Measurements from ENCODE around the gene SLC38A8. TPM values are rescaled to one million over a fixed set of nuclear protein-coding genes. Genes with fewer than 3 reads are reported as not detected.

The SLC38A8 gene
- polyA plus RNA-seq, 1 donor from 2014 or later: not detected

DNA sequence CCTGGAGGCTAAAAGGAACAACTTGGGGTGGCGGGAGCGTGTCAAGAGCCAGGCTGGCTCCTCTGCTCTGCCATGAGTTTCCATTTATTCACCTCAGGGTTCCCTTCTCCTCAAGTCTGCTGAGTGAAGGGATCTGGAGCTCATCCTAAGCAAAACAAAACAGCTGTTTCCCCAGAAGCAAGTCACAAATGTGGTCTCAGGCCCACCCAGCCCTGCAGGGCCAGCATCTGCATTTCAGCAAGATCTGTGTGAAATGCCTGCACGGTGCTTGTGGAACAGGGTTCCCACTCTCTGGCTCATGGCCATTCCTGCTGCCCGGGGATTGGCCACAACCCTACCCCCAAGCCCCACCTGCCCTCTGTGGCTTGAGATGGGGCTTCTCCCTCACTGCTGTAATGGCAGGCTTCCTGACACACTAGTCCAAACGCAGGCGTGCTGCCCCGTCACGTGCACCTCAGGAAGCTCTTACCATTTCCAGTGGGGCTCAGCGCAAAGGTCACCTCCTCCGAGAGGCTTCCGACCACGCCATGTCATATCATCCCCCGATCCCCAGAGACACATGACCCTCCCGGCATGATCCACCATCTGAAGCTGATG, 2.3 kb downstream of the SLC38A8 start:
- no peak overlapping the region for H3K9ac ChIP-seq (ENCODE audit: low read length)
- H3K4me2 ChIP-seq (ENCODE audit: low read length): no peak overlapping the region
- H4K20me1 ChIP-seq (ENCODE audit: insufficient read depth): no peaks in the 10 kb centered on the region
- H2AFZ ChIP-seq (ENCODE audit: low read depth, low read length): no peak overlapping the region
- TF ChIP-seq, protein P1, sequence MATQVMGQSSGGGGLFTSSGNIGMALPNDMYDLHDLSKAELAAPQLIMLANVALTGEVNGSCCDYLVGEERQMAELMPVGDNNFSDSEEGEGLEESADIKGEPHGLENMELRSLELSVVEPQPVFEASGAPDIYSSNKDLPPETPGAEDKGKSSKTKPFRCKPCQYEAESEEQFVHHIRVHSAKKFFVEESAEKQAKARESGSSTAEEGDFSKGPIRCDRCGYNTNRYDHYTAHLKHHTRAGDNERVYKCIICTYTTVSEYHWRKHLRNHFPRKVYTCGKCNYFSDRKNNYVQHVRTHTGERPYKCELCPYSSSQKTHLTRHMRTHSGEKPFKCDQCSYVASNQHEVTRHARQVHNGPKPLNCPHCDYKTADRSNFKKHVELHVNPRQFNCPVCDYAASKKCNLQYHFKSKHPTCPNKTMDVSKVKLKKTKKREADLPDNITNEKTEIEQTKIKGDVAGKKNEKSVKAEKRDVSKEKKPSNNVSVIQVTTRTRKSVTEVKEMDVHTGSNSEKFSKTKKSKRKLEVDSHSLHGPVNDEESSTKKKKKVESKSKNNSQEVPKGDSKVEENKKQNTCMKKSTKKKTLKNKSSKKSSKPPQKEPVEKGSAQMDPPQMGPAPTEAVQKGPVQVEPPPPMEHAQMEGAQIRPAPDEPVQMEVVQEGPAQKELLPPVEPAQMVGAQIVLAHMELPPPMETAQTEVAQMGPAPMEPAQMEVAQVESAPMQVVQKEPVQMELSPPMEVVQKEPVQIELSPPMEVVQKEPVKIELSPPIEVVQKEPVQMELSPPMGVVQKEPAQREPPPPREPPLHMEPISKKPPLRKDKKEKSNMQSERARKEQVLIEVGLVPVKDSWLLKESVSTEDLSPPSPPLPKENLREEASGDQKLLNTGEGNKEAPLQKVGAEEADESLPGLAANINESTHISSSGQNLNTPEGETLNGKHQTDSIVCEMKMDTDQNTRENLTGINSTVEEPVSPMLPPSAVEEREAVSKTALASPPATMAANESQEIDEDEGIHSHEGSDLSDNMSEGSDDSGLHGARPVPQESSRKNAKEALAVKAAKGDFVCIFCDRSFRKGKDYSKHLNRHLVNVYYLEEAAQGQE (IDR thresholded peaks at IDR 0.05; ENCODE audit: borderline replicate concordance): no peak
- no peak for TF ChIP-seq POLR2AphosphoS5 (IDR thresholded peaks at IDR 0.05)
- no peak for TF ChIP-seq EZH2 (IDR thresholded peaks at IDR 0.05; ENCODE audit: borderline replicate concordance, insufficient read depth, low read length, poor library complexity, severe bottlenecking)
- no peak for TF ChIP-seq EP300 (conservative IDR thresholded peaks at IDR 0.05; ENCODE audit: poor library complexity, severe bottlenecking)
- no peak for TF ChIP-seq SMC3 (conservative IDR thresholded peaks at IDR 0.05; ENCODE audit: poor library complexity)
- TF ChIP-seq RAD21 (conservative IDR thresholded peaks at IDR 0.05): no peak
- H3K79me2 ChIP-seq (replicated peaks; ENCODE audit: insufficient read depth, low read length): no peaks in the 10 kb centered on the region
- no peaks in the 10 kb centered on the region for H3K36me3 ChIP-seq (ENCODE audit: insufficient read depth, low read length)
- H3K4me3 ChIP-seq (ENCODE audit: low read length): no peak overlapping the region
- H3K9me2 ChIP-seq (ENCODE audit: insufficient read depth, low read length): no peaks in the 10 kb centered on the region
- no peaks in the 10 kb centered on the region for H3F3A ChIP-seq (ENCODE audit: insufficient read depth, low read length, poor library complexity, severe bottlenecking)
- no peaks in the 10 kb centered on the region for H3K27me3 ChIP-seq (ENCODE audit: insufficient read depth, low read depth, low read length)
- no peak overlapping the region for H3K27ac ChIP-seq (ENCODE audit: low read length)
- no peaks in the 10 kb centered on the region for H3K9me3 ChIP-seq (ENCODE audit: low read length)

DNA sequence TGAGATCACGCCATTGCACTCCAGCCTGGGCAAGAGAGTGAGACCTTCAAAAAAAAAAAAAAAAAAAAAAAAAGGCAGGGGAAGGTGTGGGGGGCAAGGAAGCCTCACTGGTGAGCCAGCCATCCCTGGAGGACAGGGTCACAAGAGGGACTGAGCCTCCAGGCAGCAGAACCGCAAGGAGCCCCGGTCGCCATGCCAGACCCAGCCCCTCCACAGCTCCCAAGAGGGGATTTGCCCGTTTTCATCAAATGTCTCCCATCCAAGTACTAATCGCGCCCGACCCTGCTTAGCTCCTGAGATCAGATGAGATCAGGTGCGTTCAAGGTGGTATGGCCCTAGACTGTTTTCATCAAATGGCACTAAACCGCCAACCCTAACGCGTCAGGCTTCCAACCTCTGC, 2.9 kb downstream of the SLC38A8 start:
- no peak for TF ChIP-seq EP300 (conservative IDR thresholded peaks at IDR 0.05; ENCODE audit: poor library complexity, severe bottlenecking)
- TF ChIP-seq, protein P2, sequence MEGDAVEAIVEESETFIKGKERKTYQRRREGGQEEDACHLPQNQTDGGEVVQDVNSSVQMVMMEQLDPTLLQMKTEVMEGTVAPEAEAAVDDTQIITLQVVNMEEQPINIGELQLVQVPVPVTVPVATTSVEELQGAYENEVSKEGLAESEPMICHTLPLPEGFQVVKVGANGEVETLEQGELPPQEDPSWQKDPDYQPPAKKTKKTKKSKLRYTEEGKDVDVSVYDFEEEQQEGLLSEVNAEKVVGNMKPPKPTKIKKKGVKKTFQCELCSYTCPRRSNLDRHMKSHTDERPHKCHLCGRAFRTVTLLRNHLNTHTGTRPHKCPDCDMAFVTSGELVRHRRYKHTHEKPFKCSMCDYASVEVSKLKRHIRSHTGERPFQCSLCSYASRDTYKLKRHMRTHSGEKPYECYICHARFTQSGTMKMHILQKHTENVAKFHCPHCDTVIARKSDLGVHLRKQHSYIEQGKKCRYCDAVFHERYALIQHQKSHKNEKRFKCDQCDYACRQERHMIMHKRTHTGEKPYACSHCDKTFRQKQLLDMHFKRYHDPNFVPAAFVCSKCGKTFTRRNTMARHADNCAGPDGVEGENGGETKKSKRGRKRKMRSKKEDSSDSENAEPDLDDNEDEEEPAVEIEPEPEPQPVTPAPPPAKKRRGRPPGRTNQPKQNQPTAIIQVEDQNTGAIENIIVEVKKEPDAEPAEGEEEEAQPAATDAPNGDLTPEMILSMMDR (IDR thresholded peaks at IDR 0.05; ENCODE audit: poor library complexity, severe bottlenecking): no peak
- TF ChIP-seq EZH2 (IDR thresholded peaks at IDR 0.05; ENCODE audit: borderline replicate concordance, insufficient read depth, low read length, poor library complexity, severe bottlenecking): no peak
- no peak for TF ChIP-seq TAF1 (IDR thresholded peaks at IDR 0.05; ENCODE audit: low read depth)
- TF ChIP-seq MXI1 (conservative IDR thresholded peaks at IDR 0.05; ENCODE audit: poor library complexity, severe bottlenecking): no peak
- TF ChIP-seq SMC3 (conservative IDR thresholded peaks at IDR 0.05; ENCODE audit: poor library complexity): no peak
- TF ChIP-seq, protein P1 (IDR thresholded peaks at IDR 0.05; ENCODE audit: borderline replicate concordance): no peak
- no peak for TF ChIP-seq POLR2AphosphoS5 (IDR thresholded peaks at IDR 0.05)
- TF ChIP-seq RAD21 (conservative IDR thresholded peaks at IDR 0.05): no peak
- no peaks in the 10 kb centered on the region for H3K79me2 ChIP-seq (replicated peaks; ENCODE audit: insufficient read depth, low read length)
- no peak overlapping the region for H3K27ac ChIP-seq (ENCODE audit: low read length)
- no peaks in the 10 kb centered on the region for H4K20me1 ChIP-seq (ENCODE audit: insufficient read depth)
- no peak overlapping the region for H3K9ac ChIP-seq (ENCODE audit: low read length)
- H3F3A ChIP-seq (ENCODE audit: insufficient read depth, low read length, poor library complexity, severe bottlenecking): no peaks in the 10 kb centered on the region
- H3K4me3 ChIP-seq (ENCODE audit: low read length): no peak overlapping the region
- no peak overlapping the region for H3K4me2 ChIP-seq (ENCODE audit: low read length)
- no peaks in the 10 kb centered on the region for H3K9me3 ChIP-seq (ENCODE audit: low read length)
- H3K9me2 ChIP-seq (ENCODE audit: insufficient read depth, low read length): no peaks in the 10 kb centered on the region
- H2AFZ ChIP-seq (ENCODE audit: low read depth, low read length): no peak overlapping the region
- no peaks in the 10 kb centered on the region for H3K36me3 ChIP-seq (ENCODE audit: insufficient read depth, low read length)
- no peaks in the 10 kb centered on the region for H3K27me3 ChIP-seq (ENCODE audit: insufficient read depth, low read depth, low read length)
